Mononuclear cell (primary cell): ENCODE measurements around the gene LRRC61. TPM values are rescaled to one million over a fixed set of nuclear protein-coding genes. Genes with fewer than 3 reads are reported as not detected.

Experiments
- H3K27me3 ChIP-seq: 2 replicates; pipeline ENCODE4 v1.6.0; 2011; ENCODE audit warnings: low read length, control low read depth; ENCODE audit not compliant: insufficient read depth
- H3K4me1 ChIP-seq: 2 replicates; pipeline ENCODE4 v1.5.1; 2011; ENCODE audit warnings: mild to moderate bottlenecking, low read length, control low read depth; ENCODE audit not compliant: insufficient read depth
- H3K4me3 ChIP-seq: 2 replicates; pipeline ENCODE4 v1.5.1; 2011; ENCODE audit warnings: mild to moderate bottlenecking, low read length, moderate library complexity
- H3K9me3 ChIP-seq: 2 replicates; pipeline ENCODE4 v1.5.1; 2011; ENCODE audit warnings: low read depth, mild to moderate bottlenecking, control low read depth, low read length
- total RNA-seq: library from RNA; depleted of rRNA; stranded (reverse); fragments of >200 nt; gene quantifications from one replicate; pipeline ENCODE4 v1.2.3, GENCODE V29; 2012

LRRC61 gene
- total RNA-seq, 1 donor = 15.6 TPM

GRCh38 chr7:150321788-150322113 lies 1.4 kb upstream of the LRRC61 start:
- no peak overlapping the region for H3K4me3 ChIP-seq
- H3K9me3 ChIP-seq = no peaks in the 10 kb centered on the region
- no peaks in the 10 kb centered on the region for H3K27me3 ChIP-seq
- peaks cover 38% of the 10 kb centered on the region for H3K4me1 ChIP-seq

- H3K27me3 ChIP-seq = no peaks in the 10 kb centered on the region
- H3K4me3 ChIP-seq = peak overlapping the region; percentile 79
- no peaks in the 10 kb centered on the region for H3K9me3 ChIP-seq
- H3K4me1 ChIP-seq = peaks cover 38% of the 10 kb centered on the region
Observed at GRCh38 chr7:150322114-150322832, 882 bp upstream of the LRRC61 start.

GRCh38 chr7:150323682-150324372 lies 672 bp downstream of the LRRC61 start:
- Histone ChIP-seq H3K4me3 (peak overlapping the region; percentile 79), H3K9me3 (no peaks in the 10 kb centered on the region), H3K27me3 (no peaks in the 10 kb centered on the region), H3K4me1 (peaks cover 38% of the 10 kb centered on the region)

GRCh38 chr7:150324373-150324961 lies 1.3 kb downstream of the LRRC61 start:
- Histone ChIP-seq H3K9me3 (no peaks in the 10 kb centered on the region), H3K4me3 (no peak overlapping the region), H3K27me3 (no peaks in the 10 kb centered on the region)

GRCh38 chr7:150325110-150325611 lies 2.0 kb downstream of the LRRC61 start:
- Histone ChIP-seq H3K4me1 (peaks cover 38% of the 10 kb centered on the region), H3K27me3 (no peaks in the 10 kb centered on the region), H3K4me3 (no peak overlapping the region), H3K9me3 (no peaks in the 10 kb centered on the region)

More at GRCh38 chr7:150324373-150324961, 1.3 kb downstream of the LRRC61 start:
- H3K4me1 ChIP-seq = peaks cover 38% of the 10 kb centered on the region

- Histone ChIP-seq H3K27me3 (no peaks in the 10 kb centered on the region), H3K9me3 (no peaks in the 10 kb centered on the region), H3K4me3 (no peak overlapping the region), H3K4me1 (peaks cover 38% of the 10 kb centered on the region)
Observed at GRCh38 chr7:150325901-150326300, 2.7 kb downstream of the LRRC61 start.

GRCh38 chr7:150326657-150327268 lies 3.6 kb downstream of the LRRC61 start:
- Histone ChIP-seq H3K27me3 (no peaks in the 10 kb centered on the region), H3K4me1 (peaks cover 38% of the 10 kb centered on the region), H3K9me3 (no peaks in the 10 kb centered on the region), H3K4me3 (no peak overlapping the region)

GRCh38 chr7:150327308-150327707 lies 4.2 kb downstream of the LRRC61 start:
- no peaks in the 10 kb centered on the region for H3K27me3 ChIP-seq
- H3K4me1 ChIP-seq = peaks cover 32% of the 10 kb centered on the region
- no peaks in the 10 kb centered on the region for H3K9me3 ChIP-seq

GRCh38 chr7:150329331-150330120 lies 6.4 kb downstream of the LRRC61 start:
- Histone ChIP-seq H3K9me3 (no peaks in the 10 kb centered on the region), H3K4me3 (no peak overlapping the region), H3K4me1 (peaks cover 14% of the 10 kb centered on the region), H3K27me3 (no peaks in the 10 kb centered on the region)

More at GRCh38 chr7:150327308-150327707, 4.2 kb downstream of the LRRC61 start:
- H3K4me3 ChIP-seq = no peak overlapping the region

- no peaks in the 10 kb centered on the region for H3K9me3 ChIP-seq
- H3K27me3 ChIP-seq = no peaks in the 10 kb centered on the region
- H3K4me3 ChIP-seq = no peak overlapping the region
- H3K4me1 ChIP-seq = peaks cover 6% of the 10 kb centered on the region
Observed at GRCh38 chr7:150330211-150330885, 7.2 kb downstream of the LRRC61 start.

- Histone ChIP-seq H3K4me1 (no peaks in the 10 kb centered on the region), H3K9me3 (no peaks in the 10 kb centered on the region), H3K27me3 (no peaks in the 10 kb centered on the region), H3K4me3 (no peak overlapping the region)
Observed at GRCh38 chr7:150332852-150333635, 9.9 kb downstream of the LRRC61 start.

GRCh38 chr7:150333659-150334058 lies 10.5 kb downstream of the LRRC61 start:
- no peaks in the 10 kb centered on the region for H3K4me1 ChIP-seq
- no peaks in the 10 kb centered on the region for H3K27me3 ChIP-seq
- H3K4me3 ChIP-seq = no peak overlapping the region
- no peaks in the 10 kb centered on the region for H3K9me3 ChIP-seq

GRCh38 chr7:150334108-150334507 lies 11.0 kb downstream of the LRRC61 start:
- Histone ChIP-seq H3K27me3 (no peaks in the 10 kb centered on the region), H3K4me1 (no peaks in the 10 kb centered on the region), H3K4me3 (no peak overlapping the region), H3K9me3 (no peaks in the 10 kb centered on the region)
